ENCODE results near the gene CMSS1. TPM values are rescaled to one million over a fixed set of nuclear protein-coding genes. Genes with fewer than 3 reads are reported as not detected.

The CMSS1 gene
- total RNA-seq, 1 experiment from 2014 or later = 86.3 TPM

- Histone ChIP-seq H3K36me3 (ENCODE audit: control insufficient read depth, insufficient read depth, low read length) (no peaks in the 10 kb centered on the region), H3K27ac (ENCODE audit: low read length) (no peak overlapping the region), H3K4me1 (ENCODE audit: control insufficient read depth, insufficient read depth, low read length) (peaks cover 4% of the 10 kb centered on the region), H3K4me3 (ENCODE audit: low read depth in 2 of 2, low read length in 2 of 2) (no peak overlapping the region), H3K27me3 (ENCODE audit: control insufficient read depth, insufficient read depth, low read length) (no peaks in the 10 kb centered on the region), H3K9me3 (ENCODE audit: control insufficient read depth, insufficient read depth, low read depth, low read length) (no peaks in the 10 kb centered on the region)
- ChIA-PET POLR2A (no interaction called here), CTCF (interaction anchor here (0.5 kb wide), 1 partner anchor 44 kb away, joined by 3 read pairs; no protein-coding TSS in a partner anchor)
- no peak for TF ChIP-seq SIN3A (IDR thresholded peaks at IDR 0.05; ENCODE audit: borderline replicate concordance, insufficient read depth, low read depth, low read length)
- in situ Hi-C loops (cut with HindIII; ENCODE audit: low pct_unique_long_range_greater_than_20kb, low sequenced_read_pairs) = no loop called here
- DNase-seq (ENCODE audit: low read depth, low spot score) = no peak
- no TSS peak for BruUV-seq (replicated peaks)
- ATAC-seq = no peak
- intact Hi-C loops (cut with micrococcal nuclease; ENCODE audit: unreplicated experiment) = no loop called here
Measured at GRCh38 chr3:100111728-100112127, 294.1 kb downstream of the CMSS1 start.

- in situ Hi-C loops (cut with HindIII; ENCODE audit: low pct_unique_long_range_greater_than_20kb, low sequenced_read_pairs) (no loop called here), intact Hi-C loops (cut with micrococcal nuclease; ENCODE audit: unreplicated experiment) (no loop called here)
- H3K27ac ChIP-seq (ENCODE audit: low read length) = no peak overlapping the region
- no peak for ATAC-seq
- H3K9me3 ChIP-seq (ENCODE audit: control insufficient read depth, insufficient read depth, low read depth, low read length) = no peaks in the 10 kb centered on the region
- no peak overlapping the region for H3K4me3 ChIP-seq (ENCODE audit: low read depth in 2 of 2, low read length in 2 of 2)
- H3K36me3 ChIP-seq (ENCODE audit: control insufficient read depth, insufficient read depth, low read length) = no peaks in the 10 kb centered on the region
- H3K27me3 ChIP-seq (ENCODE audit: control insufficient read depth, insufficient read depth, low read length) = no peaks in the 10 kb centered on the region
- ChIA-PET CTCF (no interaction called here), POLR2A (no interaction called here)
- no peaks in the 10 kb centered on the region for H3K4me1 ChIP-seq (ENCODE audit: control insufficient read depth, insufficient read depth, low read length)
- no TSS peak for BruUV-seq (replicated peaks)
- TF ChIP-seq SIN3A (IDR thresholded peaks at IDR 0.05; ENCODE audit: borderline replicate concordance, insufficient read depth, low read depth, low read length) (no peak), REST (IDR thresholded peaks at IDR 0.05; ENCODE audit: insufficient read depth in 1 of 2, low read depth in 2 of 2, low read length in 1 of 2) (no peak), TCF7L2 (IDR thresholded peaks at IDR 0.05; ENCODE audit: low read depth, low read length) (no peak), POLR2AphosphoS5 (IDR thresholded peaks at IDR 0.05; ENCODE audit: low read depth, low read length) (no peak), CTCF (IDR thresholded peaks at IDR 0.05) (no peak)
- no peak for DNase-seq (ENCODE audit: low read depth, low spot score)
Measured at GRCh38 chr3:100113723-100114412, 296.2 kb downstream of the CMSS1 start.

GRCh38 chr3:100114413-100115030, 296.9 kb downstream of the CMSS1 start, which contains the start of gene FILIP1L:
TSS of gene FILIP1L (minus strand) at chr3:100114501.
- BruUV-seq (replicated peaks) = no TSS peak
- H3K36me3 ChIP-seq (ENCODE audit: control insufficient read depth, insufficient read depth, low read length) = no peaks in the 10 kb centered on the region
- intact Hi-C loops (cut with micrococcal nuclease; ENCODE audit: unreplicated experiment) (no loop called here), in situ Hi-C loops (cut with HindIII; ENCODE audit: low pct_unique_long_range_greater_than_20kb, low sequenced_read_pairs) (no loop called here)
- ChIA-PET POLR2A (no interaction called here), CTCF (no interaction called here)
- H3K9me3 ChIP-seq (ENCODE audit: control insufficient read depth, insufficient read depth, low read depth, low read length) = no peaks in the 10 kb centered on the region
- ATAC-seq = no peak
- no peaks in the 10 kb centered on the region for H3K4me1 ChIP-seq (ENCODE audit: control insufficient read depth, insufficient read depth, low read length)
- H3K27ac ChIP-seq (ENCODE audit: low read length) = no peak within 1 kb of the TSS
- no peak for TF ChIP-seq CTCF (IDR thresholded peaks at IDR 0.05)
- TF ChIP-seq REST (IDR thresholded peaks at IDR 0.05; ENCODE audit: insufficient read depth in 1 of 2, low read depth in 2 of 2, low read length in 1 of 2) = no peak
- no peak for TF ChIP-seq SIN3A (IDR thresholded peaks at IDR 0.05; ENCODE audit: borderline replicate concordance, insufficient read depth, low read depth, low read length)
- no peak for TF ChIP-seq POLR2AphosphoS5 (IDR thresholded peaks at IDR 0.05; ENCODE audit: low read depth, low read length)
- TF ChIP-seq TCF7L2 (IDR thresholded peaks at IDR 0.05; ENCODE audit: low read depth, low read length) = no peak
- DNase-seq (ENCODE audit: low read depth, low spot score) = no peak
- H3K27me3 ChIP-seq (ENCODE audit: control insufficient read depth, insufficient read depth, low read length) = no peaks in the 10 kb centered on the region
- H3K4me3 ChIP-seq (ENCODE audit: low read depth in 2 of 2, low read length in 2 of 2) = no peak within 1 kb of the TSS
